Adipose tissue (tissue), 3 donors: ENCODE measurements around the gene TSPAN18. TPM values are rescaled to one million over a fixed set of nuclear protein-coding genes. Genes with fewer than 3 reads are reported as not detected.

Experiments used
- H3K27ac ChIP-seq: one replicate; pipeline ENCODE4 v1.5.1; 2013; ENCODE audit warnings: low read depth, low read length
- WGBS, 3 donors: extraction: QIAGEN DNeasy Blood & Tissue Kit; methylation state at CpG; one replicate each; pipeline ENCODE4 v1.1.7; 2013; 5-methylcytosine and 5-hydroxymethylcytosine counted together
- polyA plus RNA-seq, 3 donors: library from polyadenylated mRNA; stranded (reverse); fragments of 200-250 nt; gene quantifications; one replicate each; pipeline ENCODE4 v1.2.3, GENCODE V29; 2013
- donor health status: healthy with polysubstance abuse.
- donor health status: Bipolar disorder and iron deficiency.
- donor health status: healthy.

TSPAN18 gene
- polyA plus RNA-seq, 3 donors = 1.6 to 15.6 (median 14.4) TPM

GRCh38 chr11:44927174-44927661 is 200.5 kb downstream of the TSPAN18 start:
- 17 to 26% (median 20%) methylated on average over 15 to 16 of the region's 16 CpGs for WGBS, 3 donors
- no peak overlapping the region for H3K27ac ChIP-seq

- 71 to 82% (median 79%) methylated on average over 4 of the region's 4 CpGs for WGBS, 3 donors
- H3K27ac ChIP-seq = no peak overlapping the region
These were observed 201.4 kb downstream of the TSPAN18 start for GRCh38 chr11:44928144-44928543.

- WGBS, 3 donors = 62 to 75% (median 65%) methylated on average over 4 of the region's 4 CpGs
- no peak overlapping the region for H3K27ac ChIP-seq
These were observed 202.1 kb downstream of the TSPAN18 start for GRCh38 chr11:44928816-44929215.

- no peak overlapping the region for H3K27ac ChIP-seq
- 66 to 80% (median 69%) methylated on average over 13 of the region's 13 CpGs for WGBS, 3 donors
These were observed 204.0 kb downstream of the TSPAN18 start for GRCh38 chr11:44930588-44931302.

- WGBS, 3 donors = 84 to 90% (median 90%) methylated on average over 3 of the region's 3 CpGs
- no peak overlapping the region for H3K27ac ChIP-seq
These were observed 204.7 kb downstream of the TSPAN18 start for GRCh38 chr11:44931466-44931865.

GRCh38 chr11:44934110-44934509 is 207.3 kb downstream of the TSPAN18 start:
- WGBS, 3 donors = 92 to 96% (median 93%) methylated on average over 2 of the region's 2 CpGs
- no peak overlapping the region for H3K27ac ChIP-seq

- H3K27ac ChIP-seq = no peak overlapping the region
- 81 to 90% (median 85%) methylated on average over 12 to 13 of the region's 13 CpGs for WGBS, 3 donors
These were observed 208.0 kb downstream of the TSPAN18 start for GRCh38 chr11:44934735-44935250.

GRCh38 chr11:44936525-44936924 is 209.8 kb downstream of the TSPAN18 start:
- no peak overlapping the region for H3K27ac ChIP-seq
- WGBS, 3 donors = 28 to 37% (median 31%) methylated on average over 15 to 20 of the region's 20 CpGs

GRCh38 chr11:44936951-44937543 is 210.3 kb downstream of the TSPAN18 start:
- H3K27ac ChIP-seq = no peak overlapping the region
- WGBS, 3 donors = 81 to 82% (median 82%) methylated on average over 12 of the region's 12 CpGs

GRCh38 chr11:44938066-44938691 is 211.4 kb downstream of the TSPAN18 start:
- H3K27ac ChIP-seq = no peak overlapping the region
- WGBS, 3 donors = 76 to 90% (median 87%) methylated on average over 19 of the region's 19 CpGs

GRCh38 chr11:44939673-44940395 is 213.1 kb downstream of the TSPAN18 start:
- WGBS, 3 donors = 42 to 81% (median 60%) methylated on average over 19 to 22 of the region's 22 CpGs
- H3K27ac ChIP-seq = peak overlapping the region; percentile 25

GRCh38 chr11:44940404-44940803 is 213.6 kb downstream of the TSPAN18 start:
- 53 to 61% (median 55%) methylated on average over 7 of the region's 7 CpGs for WGBS, 3 donors
- peak overlapping the region; percentile 25 for H3K27ac ChIP-seq

- WGBS, 3 donors = 72 to 85% (median 77%) methylated on average over 9 of the region's 9 CpGs
- no peak overlapping the region for H3K27ac ChIP-seq
These were observed 214.1 kb downstream of the TSPAN18 start for GRCh38 chr11:44940835-44941234.

GRCh38 chr11:44941259-44942021 is 214.7 kb downstream of the TSPAN18 start:
- no peak overlapping the region for H3K27ac ChIP-seq
- WGBS, 3 donors = 64 to 70% (median 69%) methylated on average over 12 of the region's 12 CpGs

GRCh38 chr11:44942029-44942955 is 215.5 kb downstream of the TSPAN18 start:
- H3K27ac ChIP-seq = no peak overlapping the region
- WGBS, 3 donors = 93 to 97% (median 95%) methylated on average over 10 of the region's 10 CpGs

- no peak overlapping the region for H3K27ac ChIP-seq
- 45 to 56% (median 54%) methylated on average over 7 of the region's 7 CpGs for WGBS, 3 donors
These were observed 216.4 kb downstream of the TSPAN18 start for GRCh38 chr11:44943118-44943517.

GRCh38 chr11:44943696-44944095 is 216.9 kb downstream of the TSPAN18 start:
- no peak overlapping the region for H3K27ac ChIP-seq
- WGBS, 3 donors = 55 to 81% (median 81%) methylated on average over 7 of the region's 7 CpGs
